ENCODE results near the gene ACADM.
"Not testable (repeated sequence)": the region's sequence is repeated elsewhere in the genome, so short reads cannot be mapped to it uniquely, and the experiment has no call there.

DNA sequence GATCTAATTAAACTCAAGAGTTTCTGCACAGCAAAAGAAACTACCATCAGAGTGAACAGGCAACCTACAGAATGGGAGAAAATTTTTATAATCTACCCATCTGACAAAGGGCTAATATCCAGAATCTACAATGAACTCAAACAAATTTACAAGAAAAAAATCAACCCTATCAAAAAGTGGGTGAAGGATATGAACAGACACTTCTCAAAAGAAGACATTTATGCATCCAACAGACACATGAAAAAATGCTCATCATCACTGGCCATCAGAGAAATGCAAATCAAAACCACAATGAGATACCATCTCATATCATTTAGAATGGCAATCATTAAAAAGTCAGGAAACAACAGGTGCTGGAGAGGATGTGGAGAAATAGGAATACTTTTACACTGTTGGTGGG is 32.7 kb downstream of the ACADM start:
- TF ChIP-seq POLR2AphosphoS5 (IDR thresholded peaks at IDR 0.05; ENCODE audit: low read depth, low read length); NONO (IDR thresholded peaks at IDR 0.05); NONO (CRISPR knock-in tag; conservative IDR thresholded peaks at IDR 0.05); MXD4 (CRISPR knock-in tag; IDR thresholded peaks at IDR 0.05); POLR2A (IDR thresholded peaks at IDR 0.05; ENCODE audit: insufficient read depth in 1 of 2, low read depth in 2 of 2, low read length in 2 of 2); SIX1 (CRISPR knock-in tag; IDR thresholded peaks at IDR 0.05; ENCODE audit: borderline replicate concordance); ZNF567 (CRISPR knock-in tag; IDR thresholded peaks at IDR 0.05; ENCODE audit: borderline replicate concordance); ZNF101 (CRISPR knock-in tag; IDR thresholded peaks at IDR 0.05; ENCODE audit: borderline replicate concordance, low read depth); TCF7 (IDR thresholded peaks at IDR 0.05; ENCODE audit: low read depth); JUND (CRISPR knock-in tag; IDR thresholded peaks at IDR 0.05); NFE2L2 (IDR thresholded peaks at IDR 0.05; ENCODE audit: low read length): not testable (repeated sequence)
- TF ChIP-seq, protein P1, sequence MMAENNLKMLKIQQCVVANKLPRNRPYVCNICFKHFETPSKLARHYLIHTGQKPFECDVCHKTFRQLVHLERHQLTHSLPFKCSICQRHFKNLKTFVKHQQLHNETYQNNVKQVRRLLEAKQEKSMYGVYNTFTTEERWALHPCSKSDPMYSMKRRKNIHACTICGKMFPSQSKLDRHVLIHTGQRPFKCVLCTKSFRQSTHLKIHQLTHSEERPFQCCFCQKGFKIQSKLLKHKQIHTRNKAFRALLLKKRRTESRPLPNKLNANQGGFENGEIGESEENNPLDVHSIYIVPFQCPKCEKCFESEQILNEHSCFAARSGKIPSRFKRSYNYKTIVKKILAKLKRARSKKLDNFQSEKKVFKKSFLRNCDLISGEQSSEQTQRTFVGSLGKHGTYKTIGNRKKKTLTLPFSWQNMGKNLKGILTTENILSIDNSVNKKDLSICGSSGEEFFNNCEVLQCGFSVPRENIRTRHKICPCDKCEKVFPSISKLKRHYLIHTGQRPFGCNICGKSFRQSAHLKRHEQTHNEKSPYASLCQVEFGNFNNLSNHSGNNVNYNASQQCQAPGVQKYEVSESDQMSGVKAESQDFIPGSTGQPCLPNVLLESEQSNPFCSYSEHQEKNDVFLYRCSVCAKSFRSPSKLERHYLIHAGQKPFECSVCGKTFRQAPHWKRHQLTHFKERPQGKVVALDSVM (CRISPR knock-in tag; IDR thresholded peaks at IDR 0.05): not testable (repeated sequence)
- TF ChIP-seq, protein P2, sequence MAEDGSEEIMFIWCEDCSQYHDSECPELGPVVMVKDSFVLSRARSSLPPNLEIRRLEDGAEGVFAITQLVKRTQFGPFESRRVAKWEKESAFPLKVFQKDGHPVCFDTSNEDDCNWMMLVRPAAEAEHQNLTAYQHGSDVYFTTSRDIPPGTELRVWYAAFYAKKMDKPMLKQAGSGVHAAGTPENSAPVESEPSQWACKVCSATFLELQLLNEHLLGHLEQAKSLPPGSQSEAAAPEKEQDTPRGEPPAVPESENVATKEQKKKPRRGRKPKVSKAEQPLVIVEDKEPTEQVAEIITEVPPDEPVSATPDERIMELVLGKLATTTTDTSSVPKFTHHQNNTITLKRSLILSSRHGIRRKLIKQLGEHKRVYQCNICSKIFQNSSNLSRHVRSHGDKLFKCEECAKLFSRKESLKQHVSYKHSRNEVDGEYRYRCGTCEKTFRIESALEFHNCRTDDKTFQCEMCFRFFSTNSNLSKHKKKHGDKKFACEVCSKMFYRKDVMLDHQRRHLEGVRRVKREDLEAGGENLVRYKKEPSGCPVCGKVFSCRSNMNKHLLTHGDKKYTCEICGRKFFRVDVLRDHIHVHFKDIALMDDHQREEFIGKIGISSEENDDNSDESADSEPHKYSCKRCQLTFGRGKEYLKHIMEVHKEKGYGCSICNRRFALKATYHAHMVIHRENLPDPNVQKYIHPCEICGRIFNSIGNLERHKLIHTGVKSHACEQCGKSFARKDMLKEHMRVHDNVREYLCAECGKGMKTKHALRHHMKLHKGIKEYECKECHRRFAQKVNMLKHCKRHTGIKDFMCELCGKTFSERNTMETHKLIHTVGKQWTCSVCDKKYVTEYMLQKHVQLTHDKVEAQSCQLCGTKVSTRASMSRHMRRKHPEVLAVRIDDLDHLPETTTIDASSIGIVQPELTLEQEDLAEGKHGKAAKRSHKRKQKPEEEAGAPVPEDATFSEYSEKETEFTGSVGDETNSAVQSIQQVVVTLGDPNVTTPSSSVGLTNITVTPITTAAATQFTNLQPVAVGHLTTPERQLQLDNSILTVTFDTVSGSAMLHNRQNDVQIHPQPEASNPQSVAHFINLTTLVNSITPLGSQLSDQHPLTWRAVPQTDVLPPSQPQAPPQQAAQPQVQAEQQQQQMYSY (CRISPR knock-in tag; IDR thresholded peaks at IDR 0.05): not testable (repeated sequence)
